ENCODE results near the gene FOXP1.
"Not testable (repeated sequence)": the region's sequence is repeated elsewhere in the genome, so short reads cannot be mapped to it uniquely, and the experiment has no call there.

The FOXP1 gene

DNA sequence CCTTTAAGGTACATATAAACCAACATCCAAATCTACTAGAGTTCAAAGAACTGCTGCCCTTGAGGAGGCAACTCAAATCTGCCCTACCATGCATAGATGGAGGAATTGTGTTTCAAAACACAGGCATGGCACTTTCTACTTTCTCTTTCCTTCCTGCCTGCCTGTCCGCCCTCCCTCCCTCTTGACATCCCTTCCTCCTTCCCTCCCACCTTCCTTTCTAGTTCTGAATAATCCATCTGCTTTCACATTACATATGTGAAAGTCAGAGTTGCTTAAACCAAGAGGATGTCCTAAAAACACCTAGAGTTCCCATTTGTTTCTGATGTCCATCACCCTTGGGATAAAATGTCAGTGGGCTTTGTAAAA is 537.6 kb downstream of the FOXP1 start:
- FAIRE-seq: no peak

DNA sequence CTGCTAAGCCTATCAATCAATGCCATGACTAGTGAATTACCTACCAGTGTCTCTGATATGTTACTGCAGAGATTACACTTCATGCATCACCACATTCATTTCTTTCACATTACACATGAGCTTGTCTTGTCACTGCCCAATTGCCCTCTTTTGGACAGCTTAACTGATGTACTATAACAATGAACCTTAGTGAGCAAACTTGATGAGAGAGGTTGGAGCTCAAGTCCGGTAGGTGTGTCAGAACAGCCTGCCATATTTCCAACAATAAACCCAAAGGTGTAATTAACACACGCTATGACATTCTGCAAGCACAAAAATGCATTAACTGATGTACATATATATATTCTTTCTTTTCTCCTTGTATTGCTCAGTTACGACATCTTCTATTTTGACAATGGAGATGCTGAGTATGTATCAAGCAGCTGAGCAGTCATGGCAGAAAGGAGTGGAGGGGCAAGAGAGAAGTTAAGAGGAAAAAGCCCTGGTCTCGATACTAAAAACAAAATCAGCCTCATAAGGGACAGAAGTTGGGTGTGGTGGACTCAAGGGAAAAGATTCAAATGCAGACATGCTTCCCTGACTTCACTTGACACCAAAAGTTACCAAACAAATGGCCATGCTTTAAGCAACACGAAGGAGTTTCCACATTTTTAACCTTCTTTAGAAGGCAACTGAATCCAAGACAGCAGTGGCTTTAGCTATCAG is 538.2 kb downstream of the FOXP1 start:
- FAIRE-seq: no peak

DNA sequence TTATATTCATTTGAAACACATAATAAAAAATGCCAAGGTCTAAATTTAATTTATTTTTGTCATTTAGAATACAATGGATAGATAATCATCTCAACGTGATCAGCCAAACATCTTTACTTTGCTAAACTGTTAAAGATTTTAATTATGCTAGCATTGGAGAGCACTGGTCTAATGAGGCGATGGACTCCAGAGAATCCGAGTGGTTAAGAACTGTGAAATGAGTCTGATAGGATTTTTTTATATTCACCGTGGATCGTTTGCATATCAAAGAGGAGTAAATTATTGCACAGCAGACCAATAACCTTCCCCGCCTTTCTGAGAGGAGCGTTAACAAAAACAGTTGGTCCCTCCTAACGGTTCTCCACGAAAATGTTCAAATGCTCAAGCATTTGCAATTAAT is 540.8 kb downstream of the FOXP1 start:
- FAIRE-seq: no peak

DNA sequence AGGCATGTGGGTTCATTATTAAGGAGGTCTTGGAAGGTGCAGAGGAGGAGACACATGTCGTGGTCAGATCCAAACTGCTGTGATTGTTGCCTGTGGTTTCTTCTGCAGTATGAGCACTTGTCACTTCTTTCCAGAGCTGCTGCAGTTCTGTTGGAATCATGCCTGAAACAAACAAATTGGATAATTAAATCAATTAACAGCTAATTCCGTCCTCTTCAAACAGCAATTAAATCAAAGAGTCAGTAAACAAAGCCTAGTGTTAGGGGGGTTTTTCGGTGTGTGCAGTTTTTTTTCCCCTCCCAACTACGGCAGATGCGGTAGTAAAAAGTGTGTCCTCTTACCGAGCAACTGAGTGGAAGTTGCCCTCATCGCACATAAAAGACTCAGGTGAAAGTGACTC is 542.2 kb downstream of the FOXP1 start:
- FAIRE-seq: no peak

DNA sequence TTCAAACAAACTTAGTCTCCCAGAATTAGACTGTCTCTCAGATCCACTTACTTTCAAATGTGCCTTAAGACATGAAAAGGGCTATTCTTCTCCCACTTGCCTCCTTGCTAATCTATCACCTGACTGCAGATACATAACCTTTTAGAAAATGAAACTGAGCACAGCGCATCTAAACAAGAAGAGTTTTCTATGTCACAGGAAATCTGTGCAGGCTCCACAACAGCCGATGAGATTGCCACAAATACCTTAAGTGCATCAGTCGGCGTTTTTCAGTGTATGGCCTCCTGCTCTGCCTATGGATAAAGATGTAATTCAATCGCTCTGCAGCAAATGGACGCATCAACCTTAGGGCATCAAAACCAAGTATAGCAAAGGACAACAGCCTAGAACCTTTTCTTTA is 544.2 kb downstream of the FOXP1 start:
- FAIRE-seq: no peak

DNA sequence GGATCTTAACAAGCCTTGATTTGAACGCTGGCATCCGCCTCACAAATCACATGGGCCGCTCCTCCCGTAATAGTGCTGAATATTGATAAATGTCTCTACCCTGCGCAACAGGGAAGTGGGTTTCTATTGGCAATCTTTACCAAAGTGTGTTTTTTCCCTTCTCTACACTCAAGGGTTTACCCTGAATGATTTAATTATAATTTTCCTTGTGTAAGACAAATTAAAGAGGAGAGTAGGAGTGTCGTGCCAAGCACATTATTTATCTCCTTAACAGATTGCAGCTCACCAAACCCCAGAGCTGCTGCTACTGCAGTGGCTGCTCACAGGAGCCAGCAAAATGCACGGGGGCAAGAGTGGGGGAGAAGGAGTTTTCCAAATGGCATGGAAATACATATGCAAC is 545.8 kb downstream of the FOXP1 start:
- no peak for FAIRE-seq

DNA sequence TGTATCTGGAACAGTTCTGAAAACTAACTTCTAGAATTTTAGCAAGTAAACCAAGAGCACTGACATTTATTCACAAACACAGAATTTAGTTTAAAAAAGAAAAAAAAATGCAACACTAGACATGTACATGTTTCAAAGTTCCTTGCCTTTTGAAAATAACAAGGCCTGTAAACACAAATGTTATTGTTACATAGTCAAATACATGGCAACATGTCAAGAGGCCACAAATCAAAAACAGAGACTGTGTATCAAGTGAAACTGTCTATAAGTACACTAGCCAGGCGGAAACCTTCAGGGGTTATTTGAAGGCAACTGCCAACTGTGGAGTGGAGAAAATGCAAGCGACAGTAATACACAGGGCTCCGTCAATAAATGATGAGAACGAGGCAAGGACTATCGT is 547.6 kb downstream of the FOXP1 start:
- no peak for FAIRE-seq

DNA sequence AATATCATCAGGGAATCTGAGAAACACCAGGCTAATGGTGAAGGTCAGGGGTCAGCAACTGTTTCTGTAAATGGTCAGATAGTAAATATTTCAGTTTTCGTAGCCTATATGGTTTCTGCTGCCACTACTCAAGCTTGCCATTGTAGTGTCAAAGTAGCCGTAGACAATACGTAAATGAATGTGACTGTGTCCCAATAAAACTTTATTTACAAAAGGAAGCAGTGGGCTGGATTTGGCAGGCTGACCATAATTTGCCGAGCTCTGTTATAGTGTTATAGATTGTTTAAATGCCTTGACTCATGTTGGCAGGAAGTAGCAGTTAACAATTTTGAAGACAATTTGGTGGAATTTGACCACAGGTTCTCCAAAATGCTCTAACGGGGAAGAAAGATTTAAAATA is 548.2 kb downstream of the FOXP1 start:
- FAIRE-seq: no peak

DNA sequence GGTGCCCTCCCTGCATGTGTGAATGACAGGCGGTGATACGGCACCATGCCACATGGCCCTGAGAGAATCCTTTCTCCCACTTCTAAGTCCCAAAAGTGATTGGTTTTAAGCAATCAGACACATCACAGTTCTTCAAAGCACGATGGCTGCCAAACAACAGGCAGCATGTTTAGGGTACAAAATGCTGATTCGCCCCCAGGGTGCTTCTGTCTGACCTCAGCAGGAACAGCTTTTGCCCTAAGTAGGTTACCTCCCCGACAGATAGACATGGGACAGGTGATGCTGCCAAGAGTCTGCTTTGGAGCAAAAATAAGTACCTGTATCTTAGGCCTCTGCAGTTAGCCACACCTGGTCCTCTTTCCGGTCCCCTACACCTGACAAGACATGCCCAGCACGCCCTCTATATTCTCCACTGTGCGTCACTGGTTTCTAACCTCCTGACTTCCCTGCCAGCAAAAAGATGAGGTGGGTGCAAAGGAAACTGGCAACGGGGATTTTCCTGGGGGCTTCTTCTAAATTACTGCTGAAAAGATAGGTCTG is 549.8 kb downstream of the FOXP1 start:
- FAIRE-seq: no peak

DNA sequence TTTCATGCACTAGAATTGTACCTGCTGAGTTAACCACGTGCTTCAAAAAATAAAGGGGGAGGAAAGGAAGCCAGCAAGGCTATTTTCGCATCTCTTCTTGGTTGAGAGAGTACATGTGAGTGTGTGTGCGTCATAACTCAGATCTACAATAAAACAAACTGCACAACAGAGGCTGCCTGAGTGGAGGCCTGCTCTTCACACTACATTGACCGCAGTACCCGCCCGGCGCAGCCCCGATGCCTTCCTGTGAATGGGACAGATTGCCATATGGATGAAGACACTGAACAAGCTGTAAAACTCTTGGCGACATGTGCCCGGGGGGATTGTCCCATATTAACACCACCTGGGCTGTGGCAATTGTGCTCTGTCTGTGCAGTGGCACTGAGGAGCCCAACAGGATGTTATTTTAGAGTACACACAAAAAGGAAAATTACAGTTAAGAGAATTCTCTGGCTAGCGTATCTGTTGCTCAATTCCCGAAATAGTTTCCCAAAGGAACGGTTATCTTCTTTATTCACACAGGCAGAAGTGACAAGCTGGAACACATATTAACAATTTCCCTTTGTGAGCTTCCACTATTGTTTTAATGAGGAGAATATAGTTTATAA is 551.5 kb downstream of the FOXP1 start:
- no peak for FAIRE-seq

DNA sequence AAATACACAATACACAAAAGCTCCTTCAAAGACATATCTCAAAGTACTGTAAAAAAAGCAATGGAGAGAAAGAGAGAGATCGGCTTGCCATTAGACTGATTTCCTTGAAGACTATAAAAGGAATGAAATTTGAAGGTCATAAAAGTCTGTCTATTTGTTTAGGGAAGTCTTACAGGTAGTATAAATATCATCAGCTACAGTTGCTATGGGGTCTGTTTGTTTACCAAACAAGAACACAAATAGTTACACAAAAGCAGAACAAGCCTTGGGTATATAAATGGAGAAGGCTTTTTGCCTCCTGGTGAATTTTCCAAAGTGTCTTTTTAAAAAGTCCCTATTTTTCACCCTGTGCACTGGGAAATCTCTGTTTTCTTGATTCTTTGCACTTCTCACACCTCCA is 552.3 kb downstream of the FOXP1 start:
- FAIRE-seq: no peak

DNA sequence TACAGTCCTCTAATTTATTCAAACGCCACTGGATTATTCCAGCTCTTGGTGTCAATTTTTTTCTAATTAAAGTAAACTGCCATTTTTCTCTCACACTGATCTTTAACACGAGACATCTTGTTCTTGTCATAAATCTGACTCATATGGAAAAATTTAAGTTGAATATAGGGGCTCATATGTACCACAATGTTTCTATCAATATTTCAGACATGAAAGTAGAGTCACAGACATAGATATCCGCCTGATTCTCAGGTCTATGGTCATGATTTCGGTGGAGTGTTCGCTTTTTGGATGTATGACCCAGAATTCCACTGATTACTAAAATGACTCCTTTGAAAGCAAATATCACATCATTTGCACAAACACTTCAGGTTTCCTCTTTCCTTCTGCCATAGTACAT is 552.8 kb downstream of the FOXP1 start:
- FAIRE-seq: no peak

DNA sequence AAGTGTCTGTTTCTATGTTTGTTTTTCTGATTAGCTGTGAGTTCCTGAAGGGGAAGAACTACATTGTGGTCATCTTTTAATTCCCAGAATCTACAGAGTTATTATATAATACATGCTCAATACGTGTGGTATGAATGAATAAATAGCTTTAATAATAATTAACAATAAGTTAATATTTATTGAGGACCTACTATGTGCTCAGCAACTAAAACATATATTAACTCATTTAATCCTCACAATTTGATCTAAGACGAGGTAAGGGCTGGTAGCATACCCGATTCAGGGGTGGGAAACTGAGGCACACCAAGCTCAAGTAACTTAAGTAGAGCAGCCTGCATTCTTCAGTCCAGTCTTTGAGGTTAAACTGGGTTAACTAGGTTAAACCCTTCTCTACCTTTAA is 553.8 kb downstream of the FOXP1 start:
- no peak for FAIRE-seq

DNA sequence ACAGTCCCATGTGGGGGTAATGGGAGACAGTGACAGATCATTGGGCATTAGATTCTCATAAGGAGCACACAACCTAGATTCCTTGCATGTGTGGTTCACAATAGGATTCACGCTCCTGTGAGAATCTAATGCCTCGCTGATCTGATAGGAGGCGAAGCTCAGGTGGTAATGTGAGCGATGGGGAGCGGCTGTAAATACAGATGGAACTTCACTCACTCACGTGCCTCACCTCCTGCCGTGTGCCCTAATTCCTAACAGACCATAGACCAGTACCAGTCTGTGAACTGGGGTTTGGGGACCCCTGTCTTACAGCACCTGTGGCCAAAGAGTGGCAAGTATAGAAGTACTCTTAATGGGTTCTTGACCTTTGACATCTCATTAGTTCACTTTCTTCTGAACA is 554.7 kb downstream of the FOXP1 start:
- no peak for FAIRE-seq

DNA sequence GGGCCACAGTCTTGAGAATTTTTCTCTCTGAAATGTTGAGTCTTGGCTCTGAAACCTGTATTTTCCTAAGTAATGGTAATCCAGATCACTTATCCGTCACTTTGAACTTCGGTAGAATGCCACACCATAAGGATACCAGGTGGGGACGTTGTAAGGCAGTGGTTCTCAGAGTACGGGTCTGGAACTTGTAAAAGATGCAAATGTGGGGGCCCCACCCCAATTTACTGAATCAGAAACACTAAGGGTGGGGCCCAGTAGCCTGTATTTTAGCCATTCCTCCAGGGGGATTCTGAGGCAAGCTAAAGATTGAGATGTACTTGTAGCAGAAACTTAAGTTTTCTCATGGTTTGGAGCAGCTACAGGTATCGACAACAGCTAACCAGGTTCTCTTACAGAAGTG is 555.3 kb downstream of the FOXP1 start:
- FAIRE-seq: no peak

DNA sequence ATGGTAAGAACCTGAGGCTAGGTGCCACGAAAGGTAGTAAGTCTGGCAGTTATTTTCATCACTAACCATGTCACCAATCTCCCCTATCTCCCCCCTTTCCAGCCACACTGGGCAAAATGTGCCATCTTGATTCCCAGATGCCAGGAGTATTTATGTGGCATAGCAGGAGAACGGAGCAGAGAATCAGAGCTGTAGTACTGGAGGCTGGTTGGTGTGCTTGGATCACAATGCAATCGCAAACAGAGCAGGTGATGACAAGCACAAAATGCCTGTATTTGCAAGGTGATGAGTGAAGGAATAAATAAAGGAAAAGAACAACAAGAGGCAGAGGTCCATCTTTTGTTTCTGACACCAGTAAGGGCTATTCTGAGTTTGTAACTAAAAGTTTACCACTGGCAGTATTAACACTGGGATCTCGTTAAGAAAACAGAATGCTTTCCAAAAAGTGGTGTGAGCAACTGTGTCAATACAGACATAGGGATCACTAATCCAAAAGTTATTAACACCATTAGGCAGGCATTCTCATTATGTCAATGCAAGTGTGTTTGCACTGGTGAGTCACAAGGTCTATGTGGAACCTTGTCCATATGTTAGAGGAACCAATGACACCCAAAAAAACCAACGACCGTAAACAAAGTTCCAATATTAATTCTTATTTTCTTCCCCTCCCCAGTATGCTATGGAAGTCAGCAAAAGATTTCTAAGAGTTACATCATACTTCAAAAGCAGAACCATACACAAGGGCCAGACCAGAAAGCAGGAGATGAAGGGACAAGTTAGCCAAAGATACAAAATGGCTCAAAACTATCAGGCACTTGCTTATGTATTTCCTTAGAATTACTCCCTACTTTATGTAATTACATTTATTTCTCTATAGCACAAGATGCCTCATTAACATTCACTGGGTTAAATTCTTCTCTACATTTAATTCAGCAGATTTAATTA is 556.6 kb downstream of the FOXP1 start:
- no peak for FAIRE-seq

DNA sequence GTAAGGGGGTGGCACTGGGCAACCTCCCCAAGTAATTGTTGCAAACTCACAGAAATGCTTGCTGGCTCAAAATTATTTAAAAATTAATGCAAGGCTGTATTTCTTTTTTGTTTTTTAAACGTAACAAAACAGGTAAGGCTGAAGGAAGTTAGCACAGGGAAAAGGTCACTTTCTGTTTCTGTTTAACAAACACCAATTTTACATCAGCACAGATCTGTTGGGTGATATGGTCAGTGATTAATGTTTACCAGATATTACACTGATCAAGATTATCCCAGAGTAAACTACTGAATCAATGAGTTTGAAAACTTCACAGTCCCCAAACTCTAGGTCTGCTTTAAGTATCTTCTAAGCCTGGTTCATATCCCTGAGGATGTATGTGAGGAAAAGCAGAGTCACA is 558.0 kb downstream of the FOXP1 start:
- no peak for FAIRE-seq

DNA sequence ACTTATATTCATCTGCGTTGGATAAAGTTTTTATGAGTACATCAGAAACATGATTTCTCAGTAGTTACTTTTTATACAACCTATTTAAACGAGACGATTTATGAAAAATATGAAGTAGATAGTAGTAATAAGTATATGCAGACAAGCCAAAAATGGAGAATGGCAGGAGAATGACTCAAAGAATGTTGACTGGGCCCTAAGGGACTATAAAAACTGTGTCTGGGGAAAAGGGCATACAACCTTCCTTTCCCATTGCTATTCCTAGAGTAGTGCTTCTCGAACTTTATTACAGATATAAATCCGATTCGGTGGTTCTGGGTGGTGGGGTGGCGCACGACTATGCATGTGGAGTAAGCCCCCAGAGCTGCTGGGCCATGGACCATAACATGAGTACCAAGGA is 558.5 kb downstream of the FOXP1 start:
- FAIRE-seq: no peak

DNA sequence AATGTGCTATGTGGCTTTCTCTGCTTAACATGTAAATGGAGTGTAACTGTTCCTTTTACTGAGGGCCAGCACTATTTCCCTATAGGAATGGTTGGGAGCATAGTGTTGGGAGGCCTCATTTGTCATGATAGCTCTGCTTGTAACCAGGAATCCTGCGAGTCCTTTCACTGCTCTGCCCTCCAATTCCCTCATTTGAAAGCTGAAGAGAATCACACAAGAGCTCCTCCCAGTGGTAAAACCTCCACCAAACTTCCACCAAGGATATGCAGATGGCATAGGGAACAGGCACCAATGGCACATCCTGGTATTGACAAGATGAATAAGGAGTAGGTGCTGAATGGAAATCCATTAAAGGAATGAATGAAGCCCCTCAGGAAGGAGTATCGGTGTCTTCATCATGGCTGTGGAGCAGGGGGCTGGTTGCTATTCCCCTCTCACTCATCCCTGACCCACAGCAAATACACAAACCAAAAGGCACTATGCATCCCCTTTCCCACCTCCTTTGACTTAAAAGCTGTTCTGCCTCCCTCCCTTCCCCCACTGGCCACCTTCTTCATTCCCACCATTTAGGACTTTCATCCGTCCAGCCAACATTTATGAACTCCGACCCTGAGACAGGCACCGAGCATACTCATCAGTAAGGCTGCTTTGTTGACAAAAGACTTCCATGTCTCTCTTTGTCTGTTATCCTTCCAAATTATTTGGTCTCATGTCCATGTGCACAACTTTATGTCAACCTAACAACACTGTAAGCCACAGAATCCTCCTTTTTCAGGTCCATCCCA is 560.8 kb downstream of the FOXP1 start:
- FAIRE-seq: no peak

DNA sequence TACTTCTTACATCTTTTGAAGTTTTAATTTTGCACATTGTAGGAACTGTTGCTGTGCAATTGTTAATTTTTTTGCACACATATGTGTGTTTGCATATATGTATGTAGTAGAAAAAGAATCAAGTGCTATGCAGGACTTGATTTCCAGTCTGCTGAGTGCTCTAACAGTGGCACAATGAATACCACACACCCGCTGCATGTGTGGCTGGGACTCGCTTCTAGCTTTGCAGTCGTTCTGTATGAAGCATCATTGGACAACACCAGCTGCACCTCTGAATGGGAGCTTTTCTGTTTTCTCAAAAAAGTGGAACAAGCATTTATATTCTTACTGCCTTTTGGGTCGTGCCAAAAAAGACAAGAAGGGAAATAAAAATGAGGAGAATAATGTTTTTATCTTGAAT is 564.7 kb downstream of the FOXP1 start:
- no peak for FAIRE-seq

DNA sequence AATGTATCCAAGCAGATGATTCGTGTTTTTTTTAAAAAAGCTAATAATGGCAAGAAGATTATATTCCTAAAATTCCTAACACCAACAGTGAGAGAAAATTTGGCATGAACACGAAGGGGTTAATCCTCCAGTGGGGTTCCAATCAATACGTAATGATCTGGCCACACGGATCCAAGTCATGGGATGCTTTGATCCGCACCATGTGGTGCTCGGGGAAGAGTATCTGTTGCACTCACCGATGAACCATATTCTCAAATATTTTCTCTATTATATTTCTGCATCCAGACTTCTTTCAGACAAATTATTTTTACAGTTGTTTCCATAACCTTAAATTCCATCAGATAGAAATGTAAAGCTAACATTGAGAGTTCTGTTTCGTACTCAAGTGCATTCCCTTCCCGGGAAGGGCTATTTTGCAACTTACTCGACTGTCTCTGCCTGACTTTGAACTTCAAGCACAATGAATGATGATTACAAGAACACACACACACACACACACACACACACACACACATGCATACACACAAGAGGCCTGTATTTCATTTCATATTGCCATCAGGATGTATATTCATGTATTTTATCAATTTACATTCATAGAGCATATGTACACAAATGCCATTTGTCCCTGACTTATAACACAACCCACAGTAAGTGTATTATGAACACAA is 567.2 kb downstream of the FOXP1 start:
- no peak for FAIRE-seq

DNA sequence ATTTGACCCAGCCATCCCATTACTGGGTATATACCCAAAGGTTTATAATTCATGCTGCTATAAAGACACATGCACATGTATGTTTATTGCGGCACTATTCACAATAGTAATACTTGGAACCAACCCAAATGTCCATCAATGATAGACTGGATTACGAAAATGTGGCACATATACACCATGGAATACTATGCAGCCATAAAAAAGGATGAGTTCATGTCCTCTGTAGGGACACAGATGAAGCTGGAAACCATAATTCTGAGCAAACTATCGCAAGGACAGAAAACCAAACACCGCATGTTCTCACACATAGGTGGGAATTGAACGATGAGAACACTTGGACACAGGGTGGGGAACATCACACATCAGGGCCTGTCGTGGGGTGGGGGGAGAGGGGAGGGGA is 568.9 kb downstream of the FOXP1 start:
- FAIRE-seq: not testable (repeated sequence)

Data from A204.1 (cell line).